ENCODE data around the gene AHSG.

AHSG gene

DNA sequence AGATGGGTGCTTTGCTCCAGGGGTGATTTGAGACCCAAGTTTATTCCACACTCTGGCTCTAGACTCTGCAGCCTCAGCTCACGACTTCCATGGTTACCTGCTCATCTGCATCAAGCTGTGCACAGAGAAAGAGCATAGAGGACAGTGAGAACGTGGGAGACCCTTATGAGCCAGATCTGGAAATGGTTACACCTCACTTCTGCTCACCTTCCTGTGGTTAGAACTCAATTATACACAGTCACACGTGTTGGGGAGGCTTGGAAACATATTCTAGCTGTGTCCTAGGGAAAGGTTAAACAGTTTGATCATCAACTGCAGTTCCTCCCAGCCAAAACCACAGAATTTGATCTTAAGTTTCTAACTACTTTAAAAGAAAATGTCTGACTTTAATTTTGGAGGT is 29.2 kb downstream of the AHSG start:
- no peak for DNase-seq (ENCODE audit: low read depth)

DNA sequence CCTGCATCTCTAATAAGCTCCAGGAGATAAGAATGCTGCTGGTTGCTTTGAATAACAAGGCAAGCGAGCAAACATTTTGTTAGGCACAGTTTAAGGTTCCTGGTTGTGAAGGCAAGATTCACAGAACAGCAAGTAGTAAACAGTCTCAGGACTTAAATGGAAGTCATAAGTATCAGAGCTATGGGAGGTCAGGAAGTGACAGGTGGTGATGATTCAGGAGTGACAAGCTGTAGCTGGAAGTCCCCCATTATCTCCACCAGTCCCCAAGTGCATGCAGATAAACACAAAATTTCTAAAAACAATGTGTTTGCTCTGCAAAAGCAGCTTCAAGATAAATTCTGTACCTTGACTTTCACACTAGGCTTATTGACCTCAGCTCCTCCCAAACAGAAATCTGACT is 30.6 kb downstream of the AHSG start:
- DNase-seq (ENCODE audit: low read depth), result no peak

DNA sequence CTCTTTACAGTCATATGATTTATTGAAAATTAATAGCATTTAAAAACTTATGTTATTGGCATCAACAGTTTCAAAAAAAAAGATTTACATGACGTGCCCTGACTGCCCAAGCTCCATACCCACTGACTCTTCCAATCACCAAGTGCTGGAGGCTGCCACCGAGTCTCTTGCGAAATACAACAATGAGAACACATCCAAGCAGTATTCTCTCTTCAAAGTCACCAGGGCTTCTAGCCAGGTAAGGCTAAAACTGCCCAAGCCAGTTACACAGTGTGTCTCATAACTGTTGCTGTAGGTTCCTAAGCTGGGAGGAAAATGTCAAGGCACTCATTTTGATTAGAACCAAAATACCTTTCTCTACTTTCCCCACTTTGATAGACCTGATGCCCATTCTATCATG is 31.8 kb downstream of the AHSG start:
- no peak for DNase-seq (ENCODE audit: low read depth)

DNA sequence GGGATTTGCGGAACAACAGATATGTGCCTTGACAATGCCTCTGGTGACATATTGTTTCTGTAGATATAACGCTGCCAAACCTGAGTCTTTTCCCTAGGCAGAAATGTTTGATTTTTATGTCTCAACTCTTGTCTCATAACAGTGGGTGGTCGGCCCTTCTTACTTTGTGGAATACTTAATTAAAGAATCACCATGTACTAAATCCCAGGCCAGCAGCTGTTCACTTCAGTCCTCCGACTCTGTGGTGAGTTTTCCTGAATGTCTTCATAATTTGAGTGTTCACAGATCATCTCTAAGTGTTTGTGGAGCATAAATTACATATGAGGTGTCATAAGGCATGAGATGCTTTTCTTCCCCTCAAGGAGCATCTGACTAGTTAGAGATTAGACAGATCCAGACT is 33.2 kb downstream of the AHSG start:
- no peak for DNase-seq (ENCODE audit: low read depth)

DNA sequence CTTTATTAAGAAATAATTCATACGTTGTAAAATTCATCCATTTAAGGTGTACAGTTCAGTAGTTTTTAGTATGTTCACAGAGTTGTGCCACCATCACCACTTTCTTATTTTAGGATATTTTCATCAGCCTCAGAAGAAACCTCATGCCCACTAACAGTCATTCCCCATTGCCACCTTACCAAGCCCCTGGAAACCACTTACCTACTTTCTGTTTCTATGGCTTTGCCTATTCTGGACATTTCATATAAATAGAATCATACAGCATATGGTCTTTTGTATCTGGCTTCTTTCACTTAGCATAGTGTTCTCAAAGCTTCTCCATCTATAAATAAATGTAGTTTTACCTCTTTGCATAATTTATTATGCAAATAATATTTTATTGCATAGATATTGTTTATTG is 34.0 kb downstream of the AHSG start:
- DNase-seq (ENCODE audit: low read depth), result no peak

DNA sequence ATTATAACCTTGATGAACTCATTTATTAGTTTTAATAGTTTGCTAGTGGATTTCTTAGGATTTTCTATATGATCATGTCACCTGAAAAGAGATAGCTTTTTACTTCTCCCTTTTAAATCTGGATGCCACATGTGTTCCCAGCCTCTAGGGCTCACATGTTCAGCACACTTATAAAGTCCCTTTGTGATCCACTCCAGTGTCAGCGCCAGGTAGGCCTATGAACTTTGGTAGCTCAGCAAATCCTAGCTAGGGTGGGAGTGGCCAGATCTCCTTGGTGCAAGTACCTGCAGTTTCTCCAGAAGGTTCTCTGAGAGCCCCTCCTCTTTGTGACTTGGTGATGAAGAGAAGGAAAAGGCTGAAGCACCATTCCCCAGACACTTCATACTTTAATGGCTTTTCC is 36.0 kb downstream of the AHSG start:
- DNase-seq (ENCODE audit: low read depth), result no peak

DNA sequence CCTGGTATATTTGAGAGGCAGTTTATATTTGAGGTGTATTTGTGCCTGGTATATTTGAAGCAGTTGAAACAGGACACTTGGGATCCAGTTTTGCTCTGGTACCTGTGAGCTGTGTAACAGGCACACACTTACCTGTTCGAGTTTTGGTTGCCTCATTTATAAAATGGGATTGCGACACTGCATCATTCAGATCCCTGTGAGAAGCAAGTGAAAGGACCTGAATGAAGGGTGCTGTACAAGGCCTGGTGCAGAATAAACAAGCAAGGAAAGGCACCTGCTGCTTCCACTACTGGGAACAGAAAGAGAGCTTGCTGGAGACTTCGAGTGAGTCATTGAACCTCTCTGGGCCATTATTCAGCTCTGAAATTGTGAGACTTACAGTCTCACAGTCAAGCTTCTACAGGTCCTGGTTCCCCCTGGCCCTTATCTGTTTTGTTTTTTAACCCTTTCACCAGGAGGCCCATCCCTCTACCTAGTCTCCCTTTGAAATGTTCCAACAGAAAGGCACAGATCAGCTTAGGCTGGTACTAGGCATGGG is 38.9 kb downstream of the AHSG start:
- no peak for DNase-seq (ENCODE audit: low read depth)

DNA sequence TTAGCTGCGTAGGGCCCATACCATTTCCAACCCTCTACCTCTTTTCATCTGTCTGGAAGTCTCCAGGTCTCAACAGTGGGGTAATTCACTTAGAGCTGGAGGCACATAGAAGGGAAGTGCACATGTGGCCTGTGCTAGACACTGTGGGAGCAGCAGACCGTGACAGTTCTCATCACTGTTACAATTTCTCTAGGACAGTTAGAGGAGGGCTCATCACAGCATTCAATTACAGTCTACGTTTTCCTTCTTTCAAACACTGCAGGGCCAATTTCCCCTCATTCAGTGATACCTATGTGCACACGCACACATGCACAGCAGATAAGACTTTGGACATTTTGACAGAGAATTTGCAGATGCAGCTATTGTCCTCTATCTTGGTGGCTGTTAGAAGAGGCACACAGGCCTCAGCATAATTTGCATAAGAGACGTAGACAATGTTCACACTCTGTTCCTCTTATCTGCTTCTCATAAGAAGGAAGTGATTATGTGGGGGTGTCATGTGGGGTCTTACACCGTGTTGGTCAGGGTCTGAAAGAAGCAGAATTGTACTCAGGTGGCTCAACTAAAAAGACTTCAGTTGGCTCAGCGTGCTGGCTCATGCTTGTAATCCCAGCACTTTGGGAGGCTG is 40.3 kb downstream of the AHSG start:
- DNase-seq (ENCODE audit: low read depth), result no peak

DNA sequence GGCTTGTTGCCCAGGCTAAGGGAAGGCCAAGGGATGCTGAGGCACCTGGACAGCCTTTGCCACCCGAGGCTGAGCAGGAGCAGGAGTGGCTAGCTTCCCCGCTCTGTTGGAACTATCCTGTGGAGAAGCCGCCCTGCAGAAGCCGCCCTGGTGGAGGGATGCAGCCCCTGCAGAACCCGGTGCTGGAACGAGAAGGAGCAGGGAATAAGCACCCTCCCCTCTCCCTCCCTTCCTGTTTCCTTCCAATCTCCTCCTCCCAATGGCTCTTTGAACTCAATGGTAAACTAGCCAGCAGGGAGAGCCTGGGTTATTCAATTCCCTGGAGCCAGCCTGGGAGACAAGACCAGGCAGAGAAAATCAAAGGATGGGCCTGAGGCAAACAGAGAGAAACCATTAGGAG is 41.1 kb downstream of the AHSG start:
- DNase-seq (ENCODE audit: low read depth), result no peak

DNA sequence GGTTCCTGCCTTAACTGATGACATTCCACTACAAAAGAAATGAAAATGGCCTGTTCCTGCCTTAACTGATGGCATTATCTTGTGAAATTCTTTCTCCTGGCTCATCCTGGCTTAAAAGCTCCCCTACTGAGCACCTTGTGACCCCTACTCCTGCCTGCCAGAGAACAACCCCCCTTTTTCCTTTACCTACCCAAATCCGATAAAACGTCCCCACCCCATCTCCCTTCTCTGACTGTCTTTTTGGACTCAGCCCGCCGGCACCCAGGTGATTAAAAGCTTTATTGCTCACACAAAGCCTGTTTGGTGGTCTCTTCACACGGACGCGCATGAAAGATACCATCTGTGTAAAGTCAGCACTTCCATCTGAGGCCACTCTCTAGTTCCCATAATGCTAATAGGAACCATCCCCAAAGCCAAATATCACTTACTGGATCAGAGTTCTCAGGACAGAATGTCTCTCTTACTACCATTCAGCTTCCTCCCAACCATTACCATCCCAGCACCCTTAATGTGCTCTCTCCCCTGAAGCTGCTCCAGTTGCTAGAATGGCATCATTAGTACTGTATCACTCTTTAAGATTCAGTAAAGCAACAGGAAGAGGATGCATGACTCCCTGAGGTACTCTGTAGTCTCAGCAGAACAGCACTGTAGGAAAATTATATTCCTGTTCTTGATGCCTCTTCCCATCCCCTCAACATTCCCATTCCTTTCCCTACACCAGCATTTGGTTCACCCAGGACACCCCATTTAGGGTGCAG is 50.7 kb downstream of the AHSG start:
- no peak for DNase-seq (ENCODE audit: low read depth)

DNA sequence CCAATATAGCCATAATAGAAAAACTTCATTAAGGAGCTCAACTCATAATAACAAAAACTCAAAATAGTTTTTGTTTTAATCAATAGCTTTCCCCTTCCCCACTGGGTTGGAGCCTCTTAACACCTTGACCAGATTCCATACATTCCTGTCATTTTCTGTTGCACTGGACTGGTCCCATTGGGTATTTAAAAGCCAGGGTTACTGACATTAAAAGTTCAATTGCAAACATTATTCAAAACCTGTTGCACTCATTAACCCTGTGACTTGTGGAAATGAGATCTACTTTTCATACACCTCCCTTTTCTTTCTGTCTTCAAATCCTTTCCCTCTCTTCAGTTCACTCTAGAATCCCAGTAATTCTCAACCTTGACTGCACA is 51.2 kb downstream of the AHSG start:
- DNase-seq (ENCODE audit: low read depth), result no peak

DNA sequence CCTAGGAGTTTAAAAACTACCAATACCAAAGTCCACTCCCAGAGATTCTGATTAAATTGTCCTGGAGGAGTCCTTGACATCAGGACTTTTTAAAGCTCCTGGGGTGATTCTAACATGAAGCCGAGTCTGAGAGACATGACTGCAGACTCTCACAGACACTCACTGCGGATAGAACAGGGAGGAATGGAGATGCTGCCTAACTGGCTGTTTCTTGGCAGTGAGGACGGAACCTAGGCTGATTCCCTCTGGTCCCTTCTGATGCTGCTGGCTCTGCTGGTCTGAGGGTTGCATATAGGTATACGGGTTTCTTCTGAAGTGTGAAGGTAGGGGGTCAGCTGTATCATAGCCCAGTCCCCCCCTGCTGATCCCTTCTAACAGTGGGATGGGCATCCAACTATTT is 51.6 kb downstream of the AHSG start:
- DNase-seq (ENCODE audit: low read depth), result no peak

DNA sequence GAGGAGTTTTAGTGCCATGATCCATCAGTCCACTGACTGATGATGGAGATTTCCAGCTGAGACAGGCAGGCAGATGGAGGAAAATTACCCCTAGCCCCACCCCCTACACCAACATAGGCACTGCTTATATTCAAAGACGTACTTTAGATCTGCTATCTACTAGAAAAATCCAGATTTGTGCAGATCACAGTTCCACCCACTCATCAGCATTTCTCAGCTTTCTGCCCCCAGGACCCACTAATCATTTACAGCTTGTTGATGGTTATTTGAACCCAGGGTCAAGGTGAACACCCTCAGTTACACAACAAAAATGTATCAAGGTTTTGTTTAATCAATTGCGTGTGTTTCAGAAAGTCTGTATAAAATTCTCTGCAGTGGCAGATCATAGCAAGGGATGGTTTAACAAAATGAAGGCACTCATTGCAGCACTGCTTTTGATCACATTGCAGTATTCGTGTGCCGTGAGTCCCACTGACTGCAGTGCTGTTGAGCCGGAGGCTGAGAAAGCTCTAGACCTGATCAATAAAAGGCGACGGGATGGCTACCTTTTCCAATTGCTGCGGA is 52.8 kb downstream of the AHSG start, which contains the start of gene HRG:
TSS of gene HRG (plus strand) at position 390 of the 564 bp plus-strand sequence. CDS start at position 408, 18 bp downstream.
- no peak for DNase-seq (ENCODE audit: low read depth)

DNA sequence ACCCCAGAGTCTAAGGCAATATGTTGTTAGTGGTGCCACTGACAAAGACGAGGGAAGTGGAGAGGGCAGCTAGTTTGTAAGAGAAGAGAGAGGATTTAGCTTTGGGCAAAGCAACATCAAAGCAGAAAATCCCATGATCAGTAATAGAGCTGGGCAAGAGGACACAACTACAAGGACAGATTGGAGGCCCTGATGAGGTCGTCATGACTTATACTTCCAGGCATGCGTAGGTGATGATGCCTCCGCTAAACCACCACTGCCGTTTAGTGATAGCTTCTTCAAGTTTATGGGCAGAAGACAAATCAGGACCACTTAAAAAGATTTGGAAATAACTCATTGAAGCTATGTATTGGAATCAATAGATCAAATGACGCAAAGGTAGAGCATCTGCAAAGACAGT is 55.6 kb downstream of the AHSG start:
- no peak for DNase-seq (ENCODE audit: low read depth)

DNA sequence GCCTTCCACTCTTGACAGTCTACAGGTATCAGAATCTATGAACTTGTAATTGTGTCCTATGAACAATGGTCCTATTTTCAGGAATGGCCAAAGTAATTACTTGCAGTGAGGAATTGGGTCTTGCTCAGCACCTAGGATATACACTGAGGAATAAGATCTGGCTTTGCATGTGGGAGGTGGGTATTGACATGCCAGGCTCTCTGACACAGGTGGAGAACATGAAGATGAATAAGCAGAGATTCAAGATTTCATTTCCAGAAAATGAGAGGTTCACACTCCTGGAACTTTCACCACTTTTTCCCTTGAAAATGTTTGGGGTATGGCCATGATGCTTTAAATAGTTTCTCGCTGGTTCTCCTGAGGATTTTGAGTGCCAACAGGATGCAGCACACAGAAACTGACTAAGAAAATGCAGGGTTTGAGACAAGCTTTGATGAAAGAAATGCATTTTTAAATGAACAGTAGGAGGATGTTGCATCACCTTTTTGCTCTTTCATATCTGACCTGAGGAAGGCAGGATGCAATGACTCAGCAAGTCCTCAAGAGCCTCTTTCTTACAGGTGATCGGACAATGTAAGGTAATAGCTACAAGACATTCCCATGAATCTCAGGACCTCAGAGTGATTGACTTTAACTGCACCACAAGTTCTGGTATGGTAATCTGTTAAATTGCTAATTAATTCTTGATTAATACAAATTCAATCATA is 56.7 kb downstream of the AHSG start:
- DNase-seq (ENCODE audit: low read depth), result no peak

DNA sequence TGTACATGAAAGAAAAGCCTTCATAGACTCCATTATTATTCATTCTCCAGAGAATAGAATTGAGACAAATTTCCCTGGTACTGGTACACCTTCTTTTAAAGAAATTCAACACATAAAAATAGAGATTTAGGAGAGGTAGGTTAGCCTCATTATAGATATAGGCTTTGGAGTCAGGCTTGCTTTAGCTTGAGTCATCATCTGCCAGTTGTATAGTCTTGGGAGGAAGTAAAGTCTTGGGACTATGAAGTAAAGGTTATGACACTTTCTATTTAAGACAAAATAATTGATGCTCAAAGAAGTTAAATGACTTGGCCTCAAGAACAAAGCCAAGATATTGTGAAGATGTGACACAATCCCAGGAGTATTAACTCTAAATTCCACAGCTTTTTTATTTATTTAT is 57.3 kb downstream of the AHSG start:
- no peak for DNase-seq (ENCODE audit: low read depth)
